Measurements from ENCODE around the gene NMRK2.
"Not testable (repeated sequence)": the region's sequence is repeated elsewhere in the genome, so short reads cannot be mapped to it uniquely, and the experiment has no call there.

NMRK2 gene

GRCh38 chr19:3944018-3944721 lies 11.3 kb downstream of the NMRK2 start:
- H3K4me3 ChIP-seq (replicated peaks; ENCODE audit: insufficient read depth, low read length) = no peak overlapping the region
- peak in 1 of 2 experiments; percentile 43 for DNase-seq (ENCODE audit: low read depth in 1 of 2, low spot score in 1 of 2)
- H3K27ac ChIP-seq (replicated peaks) = no peak overlapping the region
- TF ChIP-seq REST (IDR thresholded peaks at IDR 0.05; ENCODE audit: insufficient replicate concordance, low read depth) (no peak), CTCF (IDR thresholded peaks at IDR 0.05; ENCODE audit: insufficient read depth, low read length) (no peak), SPI1 (IDR thresholded peaks at IDR 0.05; ENCODE audit: borderline replicate concordance, low read depth) (peak; percentile 35; the same call in 1 of the 2 replicates), GABPA (IDR thresholded peaks at IDR 0.05; ENCODE audit: low read depth) (no peak), POLR2AphosphoS5 (IDR thresholded peaks at IDR 0.05; ENCODE audit: low read depth) (no peak)
- H3K27me3 ChIP-seq (ENCODE audit: insufficient read depth, poor library complexity, severe bottlenecking) = no peaks in the 10 kb centered on the region

GRCh38 chr19:3945838-3946237 lies 13.0 kb downstream of the NMRK2 start:
- H3K27ac ChIP-seq (replicated peaks) = no peak overlapping the region
- TF ChIP-seq REST (IDR thresholded peaks at IDR 0.05; ENCODE audit: insufficient replicate concordance, low read depth) (no peak), SPI1 (IDR thresholded peaks at IDR 0.05; ENCODE audit: borderline replicate concordance, low read depth) (no peak), POLR2AphosphoS5 (IDR thresholded peaks at IDR 0.05; ENCODE audit: low read depth) (no peak), GABPA (IDR thresholded peaks at IDR 0.05; ENCODE audit: low read depth) (no peak), CTCF (IDR thresholded peaks at IDR 0.05; ENCODE audit: insufficient read depth, low read length) (no peak)
- no peaks in the 10 kb centered on the region for H3K27me3 ChIP-seq (ENCODE audit: insufficient read depth, poor library complexity, severe bottlenecking)
- no peak overlapping the region for H3K4me3 ChIP-seq (replicated peaks; ENCODE audit: insufficient read depth, low read length)
- no peak for DNase-seq (ENCODE audit: low read depth in 1 of 2, low spot score in 1 of 2)

- not testable (repeated sequence) for H3K27me3 ChIP-seq (ENCODE audit: insufficient read depth, poor library complexity, severe bottlenecking); H3K27ac ChIP-seq (replicated peaks); DNase-seq (ENCODE audit: low read depth in 1 of 2, low spot score in 1 of 2); H3K4me3 ChIP-seq (replicated peaks; ENCODE audit: insufficient read depth, low read length)
These were observed 14.6 kb downstream of the NMRK2 start for GRCh38 chr19:3947316-3947933.

GRCh38 chr19:3949294-3949693 lies 16.4 kb downstream of the NMRK2 start:
- no peak overlapping the region for H3K4me3 ChIP-seq (replicated peaks; ENCODE audit: insufficient read depth, low read length)

More at GRCh38 chr19:3949294-3949693, 16.4 kb downstream of the NMRK2 start:
- Histone ChIP-seq H3K27ac (replicated peaks) (no peak overlapping the region), H3K27me3 (ENCODE audit: insufficient read depth, poor library complexity, severe bottlenecking) (peaks cover 4% of the 10 kb centered on the region)
- TF ChIP-seq POLR2AphosphoS5 (IDR thresholded peaks at IDR 0.05; ENCODE audit: low read depth) (no peak), REST (IDR thresholded peaks at IDR 0.05; ENCODE audit: insufficient replicate concordance, low read depth) (no peak), SPI1 (IDR thresholded peaks at IDR 0.05; ENCODE audit: borderline replicate concordance, low read depth) (no peak), GABPA (IDR thresholded peaks at IDR 0.05; ENCODE audit: low read depth) (no peak), CTCF (IDR thresholded peaks at IDR 0.05; ENCODE audit: insufficient read depth, low read length) (no peak)
- DNase-seq (ENCODE audit: low read depth in 1 of 2, low spot score in 1 of 2) = no peak

Data from HL-60 (cell line).